HG02970 (cell line): ENCODE measurements around the gene TBC1D3B.
"Not testable (repeated sequence)": the region's sequence is repeated elsewhere in the genome, so short reads cannot be mapped to it uniquely, and the experiment has no call there.

Experiments used
- ATAC-seq: cut with Tn5 transposase; IDR thresholded peaks from one replicate; pipeline ENCODE4 v1.9.1; 2021; ENCODE audit warnings: mild to moderate bottlenecking, moderate library complexity, moderate number of reproducible peaks; ENCODE audit not compliant: unreplicated experiment, low FRiP score

TBC1D3B gene

DNA sequence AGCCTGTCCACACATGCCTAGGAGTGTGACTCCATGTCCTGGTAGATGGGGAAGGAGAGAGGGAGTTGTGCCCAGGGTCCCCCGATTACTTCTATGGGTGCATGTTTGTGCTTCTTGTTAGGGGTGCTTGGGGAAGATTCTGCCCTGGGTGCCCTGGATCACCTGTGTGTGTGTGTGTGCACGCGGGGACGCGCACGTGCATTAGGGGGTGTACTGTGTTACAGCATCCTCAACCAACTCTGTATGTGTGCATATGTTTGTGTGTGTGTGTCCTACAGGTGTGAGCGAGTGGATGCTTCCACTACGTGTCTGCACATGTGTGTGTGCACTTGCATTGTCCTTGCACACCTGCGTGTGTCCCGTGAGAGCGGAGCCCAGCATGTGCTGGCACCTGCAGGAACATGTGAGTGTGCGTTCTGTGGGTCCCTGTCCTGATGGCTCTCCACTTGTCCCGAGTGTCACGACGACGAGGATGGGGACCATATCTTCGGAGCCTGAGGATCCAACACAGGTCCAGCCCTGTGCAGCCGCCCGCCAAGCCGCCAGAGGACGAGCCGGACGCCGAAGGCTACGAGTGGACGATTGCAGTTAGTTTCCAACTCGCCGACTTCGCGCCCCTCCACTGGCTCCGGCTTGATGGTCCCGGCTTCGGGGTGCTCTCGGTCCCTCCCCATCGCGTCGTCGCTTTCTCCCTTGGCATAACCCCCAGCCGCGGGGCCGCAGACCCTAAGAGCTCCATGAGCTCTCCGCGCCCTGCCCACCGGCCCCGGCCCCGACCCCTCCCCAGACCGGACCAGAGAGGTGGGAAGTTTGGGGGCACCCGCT, 6.0 kb upstream of the TBC1D3B start:
- ATAC-seq: no peak

DNA sequence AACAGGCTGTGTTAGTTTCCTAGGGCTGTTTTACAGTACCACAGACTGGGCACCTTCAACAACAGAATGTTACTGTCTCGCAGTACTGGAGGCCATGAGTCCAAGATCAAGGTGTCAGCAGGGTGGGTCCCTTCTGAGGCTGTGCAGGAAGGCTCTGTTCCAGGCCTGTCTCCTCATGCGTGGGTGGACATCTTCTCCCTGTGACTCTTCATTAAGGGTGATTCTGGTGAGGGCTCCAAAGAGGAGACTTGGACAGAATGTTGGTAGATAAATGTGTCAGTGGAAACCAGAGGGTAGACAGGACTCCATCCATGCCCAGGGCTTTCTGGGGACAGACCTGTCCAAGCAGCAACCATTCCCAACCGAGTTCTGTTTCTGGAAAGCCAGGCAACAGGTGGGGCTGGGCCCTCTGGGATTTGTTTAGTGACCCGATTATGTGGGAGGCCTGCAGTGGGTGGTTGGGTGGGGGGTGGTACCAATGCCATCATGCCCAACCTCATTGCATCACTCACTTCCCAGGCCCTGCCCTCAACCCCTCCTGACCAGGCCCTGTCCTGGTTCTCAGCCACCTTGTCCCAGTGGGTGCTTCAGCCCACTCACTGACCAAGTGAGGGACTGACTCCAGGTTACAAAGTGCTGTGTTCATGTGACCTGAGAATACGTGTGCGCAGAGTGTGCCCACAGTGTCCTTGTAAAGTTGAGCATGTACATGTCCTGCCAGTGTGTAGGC, 5.2 kb upstream of the TBC1D3B start:
- ATAC-seq: not testable (repeated sequence)

GRCh38 chr17:36168836-36169235, 7.6 kb downstream of the TBC1D3B start:
- ATAC-seq: not testable (repeated sequence)

- ATAC-seq: no peak
Observed at GRCh38 chr17:36153895-36154610, 22.4 kb downstream of the TBC1D3B start.

DNA sequence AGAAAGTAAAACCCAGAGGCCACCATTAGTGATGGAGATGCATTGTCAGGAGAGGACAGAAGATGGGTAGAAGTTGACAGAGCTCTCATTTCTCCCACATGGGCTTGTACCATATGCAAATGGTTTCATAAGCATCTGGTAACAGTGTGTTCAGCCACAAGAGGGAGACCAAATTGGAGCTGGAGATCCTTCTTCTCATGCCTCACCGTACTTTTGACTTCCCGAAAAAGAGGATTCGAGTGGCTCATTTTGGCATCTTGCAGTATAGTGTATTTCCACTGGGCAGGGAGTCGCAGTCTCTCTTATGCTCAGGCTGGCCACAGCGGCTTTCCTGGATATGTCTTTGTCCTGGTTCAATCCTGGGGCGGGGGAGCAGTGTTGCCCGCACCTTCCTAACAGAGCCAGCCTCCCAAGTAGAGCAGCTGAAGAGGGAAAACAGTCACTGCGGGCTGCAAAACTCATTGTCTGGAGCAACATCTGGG, 23.8 kb downstream of the TBC1D3B start:
- no peak for ATAC-seq

DNA sequence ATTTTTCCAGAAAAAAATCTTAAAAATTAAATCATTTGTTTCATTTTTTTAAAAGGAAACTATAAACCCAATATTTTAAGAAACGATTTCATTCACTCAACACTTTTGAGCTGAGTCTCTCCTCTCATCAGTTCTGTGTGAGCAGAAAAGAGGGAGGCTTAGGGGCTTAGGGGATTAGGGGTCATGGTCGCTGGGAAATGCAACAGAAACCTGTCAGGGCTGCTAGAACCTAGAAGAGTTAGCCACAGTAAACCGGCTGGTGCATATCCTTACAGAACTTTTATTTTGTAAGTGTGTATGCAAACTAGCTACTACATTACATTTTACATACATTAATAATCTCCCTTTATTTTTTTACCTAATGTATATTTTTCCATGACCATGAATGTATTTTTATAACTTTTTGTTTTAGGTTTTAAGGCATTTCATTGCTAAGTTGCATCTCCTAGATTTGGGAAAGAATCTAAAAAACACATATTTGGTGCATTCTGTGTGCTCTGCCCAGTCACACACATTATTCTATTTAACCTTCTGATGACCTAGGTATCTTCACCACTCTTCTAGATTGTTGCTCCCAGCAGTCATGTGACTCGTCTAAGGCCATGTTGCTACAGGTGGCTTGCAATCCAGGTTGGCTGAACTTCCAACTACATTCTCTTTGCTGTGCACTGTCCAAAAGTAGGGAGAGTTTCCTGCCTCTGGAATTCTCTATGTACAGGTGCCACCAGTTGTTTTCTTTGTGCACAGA, 24.4 kb downstream of the TBC1D3B start:
- no peak for ATAC-seq

- no peak for ATAC-seq
Observed at GRCh38 chr17:36149296-36149820, 27.1 kb downstream of the TBC1D3B start.

GRCh38 chr17:36148559-36149295, 27.7 kb downstream of the TBC1D3B start:
- no peak for ATAC-seq

DNA sequence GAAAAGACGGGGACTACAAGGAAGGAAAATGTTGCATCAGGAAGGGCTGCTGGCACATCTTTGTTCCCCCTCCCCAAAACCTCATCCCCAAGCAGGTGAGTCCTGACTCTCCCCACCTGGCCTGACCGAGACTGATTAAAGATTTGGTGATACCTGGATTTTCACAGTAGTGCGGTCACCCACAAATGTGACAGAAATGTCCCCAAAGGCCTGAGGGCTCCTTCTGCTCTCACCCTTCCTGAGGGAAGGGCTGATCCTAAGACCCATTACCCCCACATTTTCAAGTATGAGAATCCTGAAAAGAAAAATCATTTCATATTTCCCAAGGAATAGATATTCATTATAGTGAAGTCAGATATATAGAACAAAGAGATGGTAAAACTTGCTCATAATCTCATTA, 28.8 kb downstream of the TBC1D3B start:
- ATAC-seq: no peak

DNA sequence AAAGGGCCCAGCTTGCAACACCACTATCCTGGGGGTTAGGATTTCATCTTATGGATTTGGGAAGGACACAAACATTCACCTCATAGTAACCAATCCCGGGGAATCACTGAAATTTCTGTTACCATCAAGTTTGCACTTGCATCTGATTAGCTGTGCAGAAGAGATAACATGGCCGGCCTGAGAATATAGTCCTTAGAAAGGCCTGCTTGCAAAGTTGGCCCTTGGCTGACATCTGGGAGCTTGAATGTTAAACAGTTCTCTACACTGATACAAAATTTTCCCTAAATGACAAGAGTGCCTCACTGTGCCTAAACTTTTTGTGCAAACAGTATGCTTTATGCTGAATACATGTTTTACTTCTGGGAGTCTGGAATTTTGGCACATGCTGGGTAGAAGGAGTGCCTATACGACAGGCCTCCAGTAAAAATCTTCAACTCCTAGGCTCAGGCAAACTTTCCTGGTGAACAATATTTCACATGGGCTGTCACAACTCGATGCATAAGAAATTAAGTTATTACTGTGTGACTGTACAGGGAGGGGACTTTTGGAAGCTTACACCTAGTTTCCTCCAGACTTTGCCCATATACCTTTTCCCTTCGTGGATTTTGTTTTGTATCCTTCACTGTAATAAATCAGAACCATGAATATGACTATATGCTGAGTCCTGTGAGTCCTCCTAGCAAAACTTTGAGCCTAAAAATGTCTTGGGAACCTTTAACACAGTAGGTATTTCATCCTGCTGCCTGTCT, 31.3 kb downstream of the TBC1D3B start:
- no peak for ATAC-seq

DNA sequence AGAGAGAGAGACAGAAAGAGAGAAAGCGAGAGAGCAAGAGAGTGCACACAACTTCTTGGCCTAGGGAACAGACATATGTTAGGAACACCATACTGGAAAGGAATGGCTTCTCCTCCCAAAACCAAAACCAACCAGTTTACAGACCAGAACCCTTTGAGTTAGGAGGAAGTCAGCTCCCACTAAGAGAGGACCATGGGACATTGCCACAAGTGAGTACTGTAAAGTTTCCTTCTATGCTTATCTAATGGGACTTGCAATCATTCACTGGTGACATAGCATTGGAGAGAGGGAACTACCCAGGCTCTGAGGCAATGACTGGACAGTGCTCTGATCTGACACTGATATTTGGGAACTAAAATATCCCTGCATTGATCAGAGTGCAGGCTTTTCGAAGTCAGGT, 32.4 kb downstream of the TBC1D3B start:
- no peak for ATAC-seq

- ATAC-seq: no peak
Observed at GRCh38 chr17:36142806-36143205, 33.6 kb downstream of the TBC1D3B start.

DNA sequence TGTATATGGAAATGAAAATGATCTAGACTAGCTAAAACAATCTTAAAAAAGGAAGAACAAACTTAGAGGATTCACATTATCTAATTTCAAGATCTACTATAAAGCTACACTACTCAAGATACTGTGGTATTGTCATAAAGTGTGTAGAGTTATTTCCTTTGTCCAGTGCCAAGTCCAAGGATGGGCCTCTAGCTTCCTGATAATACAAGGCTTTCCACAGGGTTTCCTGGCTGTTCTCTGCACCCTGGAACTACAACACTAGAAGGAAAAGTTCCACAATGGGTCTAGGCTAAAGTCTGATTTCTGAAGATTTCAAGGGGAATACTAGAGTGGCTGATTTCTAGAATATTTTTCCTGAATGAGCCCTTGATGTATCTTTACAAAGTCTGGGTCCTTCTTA, 34.2 kb downstream of the TBC1D3B start:
- ATAC-seq: no peak

GRCh38 chr17:36136439-36136838, 40.0 kb downstream of the TBC1D3B start:
- ATAC-seq: no peak

DNA sequence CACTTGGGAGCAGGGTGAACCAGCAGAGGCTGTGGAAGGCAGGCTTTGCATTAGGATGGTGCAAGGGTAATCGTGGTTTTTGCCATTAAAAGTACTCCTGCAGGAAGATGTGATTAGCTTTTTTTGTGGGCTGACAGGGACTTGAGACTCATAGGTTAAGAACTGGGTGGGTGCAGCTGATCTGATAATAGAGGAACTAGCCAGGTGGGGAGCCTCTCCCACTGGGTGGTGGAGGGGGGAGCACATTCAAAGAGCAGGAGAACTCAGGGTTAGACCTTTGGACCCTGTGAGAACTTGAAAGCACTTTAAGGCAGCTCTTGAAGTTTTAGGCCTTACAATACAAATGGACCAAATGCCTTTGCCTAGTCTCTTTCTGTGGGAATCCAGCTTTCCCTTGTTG, 40.4 kb downstream of the TBC1D3B start:
- no peak for ATAC-seq

DNA sequence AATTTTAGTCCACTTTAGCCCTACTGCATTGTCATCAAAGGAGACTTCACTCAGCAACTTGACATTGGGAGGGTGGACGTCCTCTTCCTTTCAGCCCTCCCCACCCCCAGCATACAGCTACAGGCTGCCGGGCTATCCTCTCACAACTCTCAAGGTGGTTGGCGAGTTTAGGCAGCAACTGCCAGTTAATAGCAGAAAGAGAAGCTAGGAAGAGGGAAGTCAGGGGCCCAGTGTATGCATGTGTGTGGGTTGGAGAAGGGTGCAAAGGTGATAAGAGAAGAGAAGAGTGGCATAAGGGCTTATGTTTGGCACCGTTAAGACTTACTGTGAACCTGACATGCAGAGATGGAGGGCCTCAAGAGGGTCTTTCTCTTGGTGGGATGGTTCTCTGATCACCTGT, 41.0 kb downstream of the TBC1D3B start:
- ATAC-seq: no peak

GRCh38 chr17:36133602-36134236, 42.7 kb downstream of the TBC1D3B start:
- no peak for ATAC-seq

DNA sequence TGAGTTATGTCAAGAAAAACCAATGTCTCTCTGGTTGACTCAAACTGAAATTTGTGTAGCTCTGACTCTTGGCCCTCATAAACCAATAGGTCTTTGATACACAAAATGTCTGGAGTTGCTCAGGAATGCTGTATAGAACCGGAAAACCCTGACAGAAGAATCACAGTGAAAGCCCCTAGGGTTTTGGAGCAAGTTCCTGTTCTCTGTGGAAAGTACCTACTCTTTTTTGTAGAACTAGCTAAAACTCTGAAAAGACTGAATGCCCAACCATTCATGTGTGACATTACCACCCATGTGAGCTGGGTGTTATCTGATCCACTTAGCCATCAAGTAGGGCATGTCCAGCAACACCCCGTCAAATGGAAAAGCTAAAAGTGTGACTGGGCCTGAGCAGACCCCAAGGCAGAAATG, 44.0 kb downstream of the TBC1D3B start:
- ATAC-seq: no peak
